SH-SY5Y (cell line): ENCODE measurements around the gene PREX1.

ENCODE experiments used
- GATA2 ChIP-seq: IDR thresholded peaks from 2 replicates; pipeline ENCODE4 v1.6.1; 2011; ENCODE audit warnings: mild to moderate bottlenecking, low read depth, low read length
- GATA3 ChIP-seq: IDR thresholded peaks from 2 replicates; pipeline ENCODE4 v1.6.1; 2011; ENCODE audit warnings: low read depth, mild to moderate bottlenecking, low read length, moderate library complexity

- peak; percentile 90 for TF ChIP-seq GATA2
- TF ChIP-seq GATA3 = no peak
These were observed 208.4 kb downstream of the PREX1 start for GRCh38 chr20:48619126-48620101.
